WERI-Rb-1 (cell line): ENCODE data around the gene RAVER1.
A peak's percentile ranks its signal among the peaks of the same experiment; 100 is the strongest.

Experiments
- DNase-seq: peaks from one replicate; pipeline ENCODE4 v3.0.0-alpha.2; 2020
- H3K27ac ChIP-seq: fragments of 250-450 bp; sonication (Bioruptor Pico); 2 replicates; pipeline ENCODE4 v1.5.1; 2020; ENCODE audit warnings: mild to moderate bottlenecking, moderate library complexity
- H3K27me3 ChIP-seq: fragments of 250-450 bp; sonication (Bioruptor Pico); 2 replicates; pipeline ENCODE4 v1.5.1; 2021; ENCODE audit warnings: mild to moderate bottlenecking, low read depth, moderate library complexity; ENCODE audit not compliant: insufficient read depth, severe bottlenecking
- H3K36me3 ChIP-seq: fragments of 250-450 bp; sonication (Bioruptor Pico); 2 replicates; pipeline ENCODE4 v1.5.1; 2020; ENCODE audit warnings: mild to moderate bottlenecking, moderate library complexity
- H3K4me3 ChIP-seq: 2 replicates; pipeline ENCODE4 v1.5.1; 2011; ENCODE audit warnings: low read depth, mild to moderate bottlenecking, control low read depth, low read length
- H3K9me3 ChIP-seq: fragments of 250-450 bp; sonication (Bioruptor Pico); 2 replicates; pipeline ENCODE4 v1.5.1; 2021; ENCODE audit warnings: mild to moderate bottlenecking, moderate library complexity; ENCODE audit not compliant: severe bottlenecking
- CTCF ChIP-seq: IDR thresholded peaks from 2 replicates; pipeline ENCODE4 v1.5.1; 2011; ENCODE audit warnings: low read depth, mild to moderate bottlenecking, control low read depth, inconsistent platforms, low read length

Gene RAVER1

GRCh38 chr19:10317857-10318462, 15.4 kb downstream of the RAVER1 start:
- no peak for DNase-seq

GRCh38 chr19:10317045-10317856, 16.1 kb downstream of the RAVER1 start:
- H3K4me3 ChIP-seq = no peak overlapping the region
- H3K36me3 ChIP-seq = peaks cover 66% of the 10 kb centered on the region
- no peak for TF ChIP-seq CTCF
- H3K27ac ChIP-seq = no peak overlapping the region; the same call in 1 of the 2 replicates
- DNase-seq = no peak
- H3K9me3 ChIP-seq = no peaks in the 10 kb centered on the region
- H3K27me3 ChIP-seq = no peaks in the 10 kb centered on the region

More at GRCh38 chr19:10317857-10318462, 15.4 kb downstream of the RAVER1 start:
- H3K4me3 ChIP-seq = no peak overlapping the region
- no peaks in the 10 kb centered on the region for H3K9me3 ChIP-seq
- peaks cover 69% of the 10 kb centered on the region for H3K36me3 ChIP-seq
- no peak overlapping the region for H3K27ac ChIP-seq
- TF ChIP-seq CTCF = no peak
- no peaks in the 10 kb centered on the region for H3K27me3 ChIP-seq

GRCh38 chr19:10316229-10317044, 16.9 kb downstream of the RAVER1 start:
- TF ChIP-seq CTCF = no peak
- Histone ChIP-seq H3K9me3 (no peaks in the 10 kb centered on the region), H3K27ac (peak overlapping the region; percentile 71), H3K27me3 (no peaks in the 10 kb centered on the region), H3K4me3 (peak overlapping the region; percentile 86; the same call in 1 of the 2 replicates), H3K36me3 (peaks cover 58% of the 10 kb centered on the region)
- peak; percentile 41 for DNase-seq

- peak; percentile 94 for DNase-seq
- Histone ChIP-seq H3K27ac (peak within 1 kb of the TSS; percentile 71), H3K27me3 (no peaks in the 10 kb centered on the region), H3K9me3 (no peaks in the 10 kb centered on the region), H3K36me3 (peaks cover 49% of the 10 kb centered on the region), H3K4me3 (peak within 1 kb of the TSS; percentile 86)
- no peak for TF ChIP-seq CTCF
Measured at GRCh38 chr19:10315335-10316214, 17.8 kb downstream of the RAVER1 start, which contains the start of gene FDX2. TSS of gene FDX2 (minus strand) at chr19:10316015. CDS start at chr19:10315996, 19 bp downstream.

- no peak for DNase-seq
- Histone ChIP-seq H3K9me3 (no peaks in the 10 kb centered on the region), H3K36me3 (peaks cover 22% of the 10 kb centered on the region), H3K27me3 (no peaks in the 10 kb centered on the region), H3K27ac (no peak within 1 kb of the TSS), H3K4me3 (no peak within 1 kb of the TSS)
- TF ChIP-seq CTCF = no peak
Measured at GRCh38 chr19:10309423-10309822, 23.9 kb downstream of the RAVER1 start, which contains the start of gene ZGLP1. TSS of gene ZGLP1 (minus strand) at chr19:10309815.
